ENCODE measurements around the gene ZNF839.

ZNF839 gene

GRCh38 chr14:102363182-102363943 is 43.8 kb downstream of the ZNF839 start:
- DNase-seq (ENCODE audit: low read depth), result no peak
- peak overlapping the region; percentile 74 for H3K4me3 ChIP-seq (ENCODE audit: low read depth, low read length)
- no peak for TF ChIP-seq CTCF (IDR thresholded peaks at IDR 0.05; ENCODE audit: control insufficient read depth, extremely low read depth, insufficient read depth)

GRCh38 chr14:102370305-102370809 is 50.8 kb downstream of the ZNF839 start:
- DNase-seq (ENCODE audit: low read depth), result no peak
- no peak for TF ChIP-seq CTCF (IDR thresholded peaks at IDR 0.05; ENCODE audit: control insufficient read depth, extremely low read depth, insufficient read depth)
- H3K4me3 ChIP-seq (ENCODE audit: low read depth, low read length), result no peak overlapping the region

- no peak for TF ChIP-seq CTCF (IDR thresholded peaks at IDR 0.05; ENCODE audit: control insufficient read depth, extremely low read depth, insufficient read depth)
- no peak for DNase-seq (ENCODE audit: low read depth)
- no peak overlapping the region for H3K4me3 ChIP-seq (ENCODE audit: low read depth, low read length)
These were observed 51.8 kb downstream of the ZNF839 start for GRCh38 chr14:102371361-102371760.

GRCh38 chr14:102373110-102373509 is 53.6 kb downstream of the ZNF839 start:
- no peak for TF ChIP-seq CTCF (IDR thresholded peaks at IDR 0.05; ENCODE audit: control insufficient read depth, extremely low read depth, insufficient read depth)
- H3K4me3 ChIP-seq (ENCODE audit: low read depth, low read length), result no peak overlapping the region
- no peak for DNase-seq (ENCODE audit: low read depth)

- no peak overlapping the region for H3K4me3 ChIP-seq (ENCODE audit: low read depth, low read length)
- no peak for DNase-seq (ENCODE audit: low read depth)
- no peak for TF ChIP-seq CTCF (IDR thresholded peaks at IDR 0.05; ENCODE audit: control insufficient read depth, extremely low read depth, insufficient read depth)
These were observed 54.7 kb downstream of the ZNF839 start for GRCh38 chr14:102374264-102374663.

- TF ChIP-seq CTCF (IDR thresholded peaks at IDR 0.05; ENCODE audit: control insufficient read depth, extremely low read depth, insufficient read depth), result no peak
- H3K4me3 ChIP-seq (ENCODE audit: low read depth, low read length), result no peak overlapping the region
- no peak for DNase-seq (ENCODE audit: low read depth)
These were observed 55.6 kb downstream of the ZNF839 start for GRCh38 chr14:102375119-102375518.

- H3K4me3 ChIP-seq (ENCODE audit: low read depth, low read length), result no peak overlapping the region
- DNase-seq (ENCODE audit: low read depth), result no peak
- TF ChIP-seq CTCF (IDR thresholded peaks at IDR 0.05; ENCODE audit: control insufficient read depth, extremely low read depth, insufficient read depth), result no peak
These were observed 58.1 kb downstream of the ZNF839 start for GRCh38 chr14:102377696-102378095.

Measured in LNCaP clone FGC (cell line).